Measurements from ENCODE around the gene TMPRSS9. TPM values are rescaled to one million over a fixed set of nuclear protein-coding genes. Genes with fewer than 3 reads are reported as not detected.

Gene TMPRSS9
- total RNA-seq, 3 donors from 2014 or later (not counting 1 experiment from before 2014, with no cell fraction given) = not detected

DNA sequence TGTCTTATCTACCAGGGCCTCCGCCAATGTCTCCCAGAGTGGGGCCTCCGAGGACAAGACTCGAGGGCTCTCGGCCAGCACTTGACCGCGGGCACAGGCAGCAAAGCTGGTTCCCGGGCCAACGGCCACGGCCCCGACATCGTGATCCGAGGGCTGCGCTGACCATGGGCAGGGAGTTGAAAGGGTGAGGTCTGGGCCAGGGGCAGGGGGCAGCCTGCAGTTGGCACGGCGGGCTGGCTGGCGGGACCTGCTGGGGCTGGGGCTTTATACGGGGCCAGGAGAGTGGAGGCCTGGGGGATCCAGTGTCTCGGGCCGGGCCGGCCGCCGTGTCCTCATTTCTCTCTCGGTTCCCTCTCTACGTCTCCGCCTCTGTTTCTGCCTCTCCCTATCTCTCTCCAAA is 42.3 kb upstream of the TMPRSS9 start:
- no peak overlapping the region for H3K4me3 ChIP-seq (ENCODE audit: low read length)
- H3K4me1 Mint-ChIP-seq = peaks cover 8 to 9% of the 10 kb centered on the region in 2 donors
- intact Hi-C loops (cut with micrococcal nuclease) = loop anchor here (2.0 to 5.0 kb wide), 2 partner anchors 81 to 160 kb away; partner anchors contain the start of genes PLEKHJ1 and SF3A2
- TF ChIP-seq, protein P1, sequence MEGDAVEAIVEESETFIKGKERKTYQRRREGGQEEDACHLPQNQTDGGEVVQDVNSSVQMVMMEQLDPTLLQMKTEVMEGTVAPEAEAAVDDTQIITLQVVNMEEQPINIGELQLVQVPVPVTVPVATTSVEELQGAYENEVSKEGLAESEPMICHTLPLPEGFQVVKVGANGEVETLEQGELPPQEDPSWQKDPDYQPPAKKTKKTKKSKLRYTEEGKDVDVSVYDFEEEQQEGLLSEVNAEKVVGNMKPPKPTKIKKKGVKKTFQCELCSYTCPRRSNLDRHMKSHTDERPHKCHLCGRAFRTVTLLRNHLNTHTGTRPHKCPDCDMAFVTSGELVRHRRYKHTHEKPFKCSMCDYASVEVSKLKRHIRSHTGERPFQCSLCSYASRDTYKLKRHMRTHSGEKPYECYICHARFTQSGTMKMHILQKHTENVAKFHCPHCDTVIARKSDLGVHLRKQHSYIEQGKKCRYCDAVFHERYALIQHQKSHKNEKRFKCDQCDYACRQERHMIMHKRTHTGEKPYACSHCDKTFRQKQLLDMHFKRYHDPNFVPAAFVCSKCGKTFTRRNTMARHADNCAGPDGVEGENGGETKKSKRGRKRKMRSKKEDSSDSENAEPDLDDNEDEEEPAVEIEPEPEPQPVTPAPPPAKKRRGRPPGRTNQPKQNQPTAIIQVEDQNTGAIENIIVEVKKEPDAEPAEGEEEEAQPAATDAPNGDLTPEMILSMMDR (IDR thresholded peaks at IDR 0.05) = no peak
- H3K4me1 ChIP-seq (ENCODE audit: control insufficient read depth, insufficient read depth, low read length) = peaks cover 19% of the 10 kb centered on the region
- no peaks in the 10 kb centered on the region for H3K36me3 ChIP-seq (ENCODE audit: control insufficient read depth, insufficient read depth, low read length)
- no peak overlapping the region for H3K4me3 Mint-ChIP-seq
- DNase-seq = no peak
- H3K9me3 ChIP-seq (ENCODE audit: control insufficient read depth, insufficient read depth, low read length) = no peaks in the 10 kb centered on the region
- peaks cover 5% of the 10 kb centered on the region for H3K27me3 ChIP-seq (ENCODE audit: control insufficient read depth, insufficient read depth, low read length)
- WGBS (ENCODE audit: insufficient coverage) = 92% methylated on average over 25 of the region's 25 CpGs
- H3K27me3 Mint-ChIP-seq (ENCODE audit: low read depth in 2 of 2) = peaks cover 9 to 14% of the 10 kb centered on the region in 2 donors
- no peak overlapping the region for H3K27ac ChIP-seq (ENCODE audit: low read length)
- H3K9me3 Mint-ChIP-seq = peaks cover 0 to 6% of the 10 kb centered on the region in 2 donors
- H3K36me3 Mint-ChIP-seq = peaks cover 9% of the 10 kb centered on the region
- H3K27ac Mint-ChIP-seq = no peak overlapping the region
- no peak for ATAC-seq

DNA sequence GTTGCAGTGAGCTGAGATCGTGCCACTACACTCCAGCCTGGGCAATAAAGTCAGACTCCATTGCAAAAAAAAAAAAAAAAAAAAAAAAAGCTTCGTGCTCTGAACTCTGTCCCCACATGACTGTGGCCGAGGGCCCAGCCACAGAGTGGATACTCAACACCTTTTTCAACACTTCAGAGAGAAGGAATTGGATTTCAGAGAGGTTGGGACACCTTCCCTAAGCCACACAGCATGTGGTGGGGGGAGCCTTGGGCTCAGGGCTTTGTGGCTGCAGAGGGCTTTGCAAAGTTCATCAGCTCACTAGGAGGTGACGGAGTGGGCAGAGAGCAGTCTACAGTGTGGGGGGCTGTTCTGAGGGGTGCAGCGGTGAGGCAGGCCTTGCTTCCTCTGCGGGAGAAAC is 41.1 kb upstream of the TMPRSS9 start:
- peaks cover 19% of the 10 kb centered on the region for H3K4me1 ChIP-seq (ENCODE audit: control insufficient read depth, insufficient read depth, low read length)
- intact Hi-C loops (cut with micrococcal nuclease) = loop anchor here (5.0 kb wide), 1 partner anchor 162 kb away; no protein-coding TSS in a partner anchor
- no peaks in the 10 kb centered on the region for H3K9me3 ChIP-seq (ENCODE audit: control insufficient read depth, insufficient read depth, low read length)
- DNase-seq (no peak), ATAC-seq (no peak)
- Mint-ChIP-seq H3K27me3 (ENCODE audit: low read depth in 2 of 2) (peaks cover 6 to 9% of the 10 kb centered on the region in 2 donors), H3K36me3 (peaks cover 9% of the 10 kb centered on the region), H3K4me1 (peaks cover 8 to 9% of the 10 kb centered on the region in 2 donors), H3K4me3 (no peak overlapping the region), H3K9me3 (peaks cover 0 to 6% of the 10 kb centered on the region in 2 donors), H3K27ac (no peak overlapping the region)
- H3K27ac ChIP-seq (ENCODE audit: low read length) = no peak overlapping the region
- WGBS (ENCODE audit: insufficient coverage) = 69% methylated on average over 4 of the region's 6 CpGs
- H3K36me3 ChIP-seq (ENCODE audit: control insufficient read depth, insufficient read depth, low read length) = peaks cover 3% of the 10 kb centered on the region
- H3K4me3 ChIP-seq (ENCODE audit: low read length) = no peak overlapping the region
- TF ChIP-seq, protein P1 (IDR thresholded peaks at IDR 0.05) = no peak
- H3K27me3 ChIP-seq (ENCODE audit: control insufficient read depth, insufficient read depth, low read length) = no peaks in the 10 kb centered on the region

DNA sequence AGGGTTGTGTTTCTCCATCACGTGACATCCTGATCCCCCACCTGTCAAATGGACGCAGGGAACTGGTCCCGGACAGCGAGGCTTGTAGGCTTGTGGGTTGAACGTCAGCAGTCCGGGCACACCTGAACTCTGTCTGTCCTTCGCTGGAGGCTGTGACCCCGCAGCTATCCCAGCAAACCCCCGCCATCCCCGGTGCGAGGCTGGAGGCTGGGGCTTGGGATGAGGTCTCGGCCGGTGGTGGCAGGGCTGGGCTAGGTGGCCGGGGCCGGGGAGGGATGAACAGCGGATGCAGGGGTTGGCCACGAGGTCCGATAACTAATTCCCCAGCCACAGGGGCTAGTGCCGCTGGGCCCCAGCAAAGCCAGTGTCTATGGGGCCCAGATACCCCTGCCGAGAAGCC is 40.5 kb upstream of the TMPRSS9 start:
- whole genome bisulfite sequencing (ENCODE audit: insufficient coverage) = 93% methylated on average over 20 of the region's 20 CpGs
- peaks cover 8 to 9% of the 10 kb centered on the region in 2 donors for H3K4me1 Mint-ChIP-seq
- no peaks in the 10 kb centered on the region for H3K9me3 ChIP-seq (ENCODE audit: control insufficient read depth, insufficient read depth, low read length)
- DNase-seq = no peak
- no peak overlapping the region for H3K27ac Mint-ChIP-seq
- H3K9me3 Mint-ChIP-seq = peaks cover 0 to 5% of the 10 kb centered on the region in 2 donors
- H3K4me3 ChIP-seq (ENCODE audit: low read length) = no peak overlapping the region
- H3K27me3 ChIP-seq (ENCODE audit: control insufficient read depth, insufficient read depth, low read length) = no peaks in the 10 kb centered on the region
- H3K27me3 Mint-ChIP-seq (ENCODE audit: low read depth in 2 of 2) = peaks cover 6 to 7% of the 10 kb centered on the region in 2 donors
- H3K27ac ChIP-seq (ENCODE audit: low read length) = no peak overlapping the region
- no peak overlapping the region for H3K4me3 Mint-ChIP-seq
- intact Hi-C loops (cut with micrococcal nuclease) = loop anchor here (5.0 kb wide), 1 partner anchor 162 kb away; no protein-coding TSS in a partner anchor
- peaks cover 8% of the 10 kb centered on the region for H3K36me3 Mint-ChIP-seq
- TF ChIP-seq, protein P1 (IDR thresholded peaks at IDR 0.05) = no peak
- ATAC-seq = no peak
- peaks cover 24% of the 10 kb centered on the region for H3K4me1 ChIP-seq (ENCODE audit: control insufficient read depth, insufficient read depth, low read length)
- peaks cover 5% of the 10 kb centered on the region for H3K36me3 ChIP-seq (ENCODE audit: control insufficient read depth, insufficient read depth, low read length)

DNA sequence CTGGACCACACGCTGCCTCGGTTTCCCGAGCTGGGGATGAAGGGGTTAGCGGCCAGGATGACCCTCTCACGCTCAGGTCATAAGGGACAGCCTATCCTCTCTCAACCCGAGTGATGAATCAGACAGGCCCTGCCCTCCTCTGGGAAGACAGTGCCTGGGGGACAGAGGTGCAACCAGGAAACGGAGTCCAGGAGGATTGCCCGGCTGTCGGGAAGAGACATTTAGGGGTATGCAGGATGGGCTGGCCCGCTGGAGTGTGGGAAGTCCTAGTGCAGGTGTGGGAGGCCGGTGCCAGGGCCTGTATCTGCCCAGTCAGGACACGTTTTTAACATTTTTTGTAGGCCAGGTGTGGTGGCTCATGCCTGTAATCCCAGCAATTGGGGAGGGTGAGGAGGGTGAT is 40.0 kb upstream of the TMPRSS9 start:
- Histone ChIP-seq H3K27me3 (ENCODE audit: control insufficient read depth, insufficient read depth, low read length) (no peaks in the 10 kb centered on the region), H3K4me3 (ENCODE audit: low read length) (no peak overlapping the region), H3K9me3 (ENCODE audit: control insufficient read depth, insufficient read depth, low read length) (no peaks in the 10 kb centered on the region), H3K27ac (ENCODE audit: low read length) (no peak overlapping the region), H3K36me3 (ENCODE audit: control insufficient read depth, insufficient read depth, low read length) (peaks cover 5% of the 10 kb centered on the region), H3K4me1 (ENCODE audit: control insufficient read depth, insufficient read depth, low read length) (peaks cover 29% of the 10 kb centered on the region)
- H3K4me3 Mint-ChIP-seq = no peak overlapping the region
- TF ChIP-seq, protein P1 (IDR thresholded peaks at IDR 0.05) = no peak
- peaks cover 3% of the 10 kb centered on the region for H3K36me3 Mint-ChIP-seq
- 93% methylated on average over 12 of the region's 12 CpGs for WGBS (ENCODE audit: insufficient coverage)
- peaks cover 0 to under 1% of the 10 kb centered on the region in 2 donors for H3K9me3 Mint-ChIP-seq
- no peak overlapping the region for H3K27ac Mint-ChIP-seq
- DNase-seq (no peak), ATAC-seq (no peak)
- peaks cover 1 to 2% of the 10 kb centered on the region in 2 donors for H3K27me3 Mint-ChIP-seq (ENCODE audit: low read depth in 2 of 2)
- H3K4me1 Mint-ChIP-seq = peaks cover 8 to 9% of the 10 kb centered on the region in 2 donors
- intact Hi-C loops (cut with micrococcal nuclease) = loop anchor here (10.0 kb wide), 1 partner anchor 45 kb away; no protein-coding TSS in a partner anchor

Measured in natural killer cell (primary cell).